ENCODE measurements around the gene SNPH. TPM values are rescaled to one million over a fixed set of nuclear protein-coding genes. Genes with fewer than 3 reads are reported as not detected.

Gene SNPH
- total RNA-seq, 1 donor = 1.3 TPM

- DNase-seq (ENCODE audit: low read depth in 2 of 3, low spot score in 2 of 3) = no peak
Measured at GRCh38 chr20:1263853-1264252, 2.2 kb upstream of the SNPH start.

- DNase-seq (ENCODE audit: low read depth in 2 of 3, low spot score in 2 of 3) = no peak
Measured at GRCh38 chr20:1264727-1265126, 1.4 kb upstream of the SNPH start.

GRCh38 chr20:1265226-1265915 is 723 bp upstream of the SNPH start:
- no peak for DNase-seq (ENCODE audit: low read depth in 2 of 3, low spot score in 2 of 3)

DNA sequence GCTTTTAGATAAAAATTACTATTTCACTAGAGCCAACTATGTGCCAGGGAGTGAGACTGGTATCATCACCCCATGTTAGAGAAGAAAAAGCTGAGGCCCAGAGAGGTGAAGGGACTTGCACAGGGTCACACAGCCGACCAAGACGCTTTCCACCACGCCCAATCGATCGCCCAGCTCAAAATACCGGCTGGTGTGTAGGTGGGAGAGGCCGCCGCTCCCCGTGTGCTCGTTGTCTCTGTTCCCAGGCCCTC is 253 bp upstream of the SNPH start:
- DNase-seq (ENCODE audit: low read depth in 2 of 3, low spot score in 2 of 3) = no peak

GRCh38 chr20:1267161-1267560 is 1.1 kb downstream of the SNPH start:
- no peak for DNase-seq (ENCODE audit: low read depth in 2 of 3, low spot score in 2 of 3)

- no peak for DNase-seq (ENCODE audit: low read depth in 2 of 3, low spot score in 2 of 3)
Measured at GRCh38 chr20:1267809-1268374, 1.8 kb downstream of the SNPH start.

DNA sequence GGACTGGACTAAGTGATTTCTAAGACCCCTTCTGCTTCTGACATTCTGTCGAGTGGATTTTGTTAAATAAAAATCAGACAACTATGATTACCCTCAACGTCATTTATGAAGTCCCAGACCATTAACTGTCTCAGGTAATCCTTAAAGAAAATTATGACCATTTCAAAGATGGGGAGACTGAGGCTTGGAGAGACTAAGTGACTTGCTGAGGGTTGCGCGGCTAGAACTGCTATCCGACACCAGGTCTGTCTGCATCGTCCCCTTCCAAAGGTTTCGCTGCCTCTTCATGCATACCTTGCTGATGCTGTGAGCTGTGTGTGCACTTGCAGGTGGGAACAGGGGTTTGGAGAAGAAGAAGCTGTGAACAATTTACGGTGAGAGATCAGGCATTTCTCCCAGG is 3.1 kb downstream of the SNPH start:
- no peak for DNase-seq (ENCODE audit: low read depth in 2 of 3, low spot score in 2 of 3)

DNA sequence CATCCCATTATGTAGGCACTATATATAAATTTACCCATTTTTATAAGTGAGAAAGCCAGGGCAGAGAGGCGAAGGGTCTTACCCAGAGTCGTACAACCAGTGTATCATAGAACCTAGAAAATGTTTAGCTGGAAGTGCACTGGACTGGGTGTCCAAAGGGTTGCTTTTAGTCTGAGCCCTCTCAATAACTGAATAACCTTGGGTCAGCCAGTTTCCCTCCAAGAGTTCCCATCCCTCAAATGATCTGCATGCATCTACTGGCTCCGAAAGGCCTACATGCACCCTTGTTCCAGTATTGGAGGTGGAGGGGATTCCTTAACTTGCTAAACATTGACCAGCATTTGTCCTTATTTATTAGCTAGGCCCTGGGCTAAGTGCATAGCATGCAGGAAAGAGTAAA is 3.8 kb downstream of the SNPH start:
- DNase-seq (ENCODE audit: low read depth in 2 of 3, low spot score in 2 of 3) = no peak

DNA sequence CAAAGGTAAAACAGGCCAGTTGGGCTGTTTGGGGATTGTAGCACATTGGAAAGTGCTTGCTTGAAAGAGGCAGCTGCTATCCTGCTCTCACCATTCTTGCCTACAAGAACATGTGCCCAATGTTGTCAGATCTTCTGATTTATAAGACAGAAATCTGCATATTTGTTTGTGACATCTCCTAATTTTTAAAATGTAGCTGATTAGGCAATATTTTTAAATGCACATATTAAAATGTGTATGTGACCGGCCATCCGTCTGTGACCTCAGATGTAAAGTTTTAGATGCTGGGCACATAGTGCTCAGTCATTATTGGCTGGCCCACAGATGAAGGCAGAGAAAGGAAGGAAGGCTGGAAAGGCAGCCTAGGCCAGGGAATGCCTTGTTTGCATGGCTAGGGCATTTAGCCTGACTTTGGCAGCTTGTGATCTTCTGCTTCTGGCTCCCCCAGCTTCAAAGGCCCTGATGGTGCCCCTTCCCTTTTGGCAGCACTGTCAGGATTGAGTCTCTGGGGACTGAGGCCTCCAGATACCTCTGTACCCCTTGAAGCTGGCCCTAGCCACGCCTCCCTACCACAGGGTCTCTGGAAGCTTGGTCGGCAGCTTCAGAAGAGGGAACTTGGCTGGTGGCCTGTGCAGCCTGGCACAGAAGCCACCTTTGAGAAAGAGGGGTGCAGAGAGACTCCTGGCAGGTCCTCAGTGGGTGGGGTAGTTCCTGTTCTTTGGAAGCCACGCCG is 6.4 kb downstream of the SNPH start:
- peak in 2 of 3 donors; percentile 35 to 70 for DNase-seq (ENCODE audit: low read depth in 2 of 3, low spot score in 2 of 3)

GRCh38 chr20:1273366-1273765 is 7.3 kb downstream of the SNPH start:
- no peak for DNase-seq (ENCODE audit: low read depth in 2 of 3, low spot score in 2 of 3)

DNA sequence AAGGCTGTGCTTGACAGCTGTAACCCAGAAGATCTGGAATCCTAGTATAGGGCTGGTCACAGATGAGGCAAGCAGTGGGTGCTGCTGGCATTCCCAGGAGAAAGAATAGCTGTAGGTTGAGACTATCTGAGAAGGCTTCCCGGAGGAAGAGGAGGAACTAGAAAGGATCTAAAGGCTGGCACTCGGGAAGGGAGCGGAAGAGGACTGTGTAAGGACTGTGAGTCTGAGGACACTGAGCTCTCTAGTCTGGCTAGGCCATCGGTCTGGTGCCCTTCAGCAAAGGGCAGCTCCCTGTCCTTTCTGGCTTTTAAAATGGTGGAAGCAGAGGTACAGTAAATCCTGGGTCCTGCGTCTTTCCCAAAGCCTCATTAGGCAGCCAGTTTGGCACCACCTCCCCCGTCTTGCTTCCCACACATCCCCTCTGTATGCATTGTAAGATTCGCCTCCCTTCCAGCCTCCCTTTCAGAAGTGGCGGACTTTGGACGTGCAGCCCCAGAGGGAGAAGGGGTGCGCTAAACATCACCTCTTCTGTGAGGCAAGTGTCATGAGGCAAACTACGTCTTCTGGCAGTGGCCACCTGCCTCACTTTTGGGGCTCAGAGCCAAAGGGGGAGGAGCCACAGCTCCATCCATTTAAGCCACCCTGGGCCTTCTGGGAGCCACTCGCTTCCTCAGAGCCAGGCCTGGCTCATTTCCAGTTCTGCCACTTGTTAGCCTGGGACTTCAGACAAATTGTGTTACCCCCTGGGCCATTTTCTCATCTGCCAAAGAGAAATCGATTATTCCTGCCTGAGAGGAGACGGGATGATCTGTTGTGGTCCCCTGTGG is 8.6 kb downstream of the SNPH start:
- DNase-seq (ENCODE audit: low read depth in 2 of 3, low spot score in 2 of 3) = no peak

DNA sequence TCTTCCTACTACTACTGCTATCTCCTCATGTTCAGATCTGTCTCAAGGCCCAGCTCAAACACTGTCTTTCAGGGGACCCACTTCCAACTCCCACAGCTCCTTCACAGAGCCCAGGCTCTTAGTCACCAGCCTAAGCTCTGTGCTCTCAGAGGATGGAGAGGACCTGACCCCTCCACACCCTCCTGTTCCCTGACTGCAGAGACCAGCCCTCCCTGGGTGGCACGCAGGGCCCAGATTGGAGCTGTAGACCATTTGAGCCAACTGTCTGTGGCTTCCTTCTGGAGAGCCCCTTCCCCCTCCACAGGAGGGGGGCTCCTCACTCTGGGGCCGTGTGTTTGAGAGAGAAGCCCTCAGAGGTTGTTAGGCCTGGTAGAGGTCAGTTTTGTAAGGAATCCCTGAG is 9.8 kb downstream of the SNPH start:
- DNase-seq (ENCODE audit: low read depth in 2 of 3, low spot score in 2 of 3) = no peak

GRCh38 chr20:1277529-1278322 is 11.6 kb downstream of the SNPH start:
- no peak for DNase-seq (ENCODE audit: low read depth in 2 of 3, low spot score in 2 of 3)

DNA sequence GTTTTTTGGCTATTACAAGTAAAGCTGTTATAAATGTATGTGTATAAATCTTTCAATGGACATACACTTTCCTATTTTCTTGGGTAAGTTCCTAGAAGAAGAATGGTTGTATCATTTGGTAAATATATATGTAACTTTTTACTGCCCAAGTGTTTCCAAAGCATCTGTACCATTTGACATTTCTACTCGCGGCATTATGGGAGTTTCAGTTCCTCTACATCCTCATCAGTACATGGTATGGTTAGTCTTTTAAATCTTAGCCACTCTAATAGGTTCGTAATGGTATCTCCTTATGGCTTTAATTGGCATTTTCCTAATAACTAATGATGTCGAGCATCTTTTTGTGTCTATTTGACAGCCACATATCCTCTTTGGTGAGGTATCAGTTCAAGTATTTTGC is 12.9 kb downstream of the SNPH start:
- no peak for DNase-seq (ENCODE audit: low read depth in 2 of 3, low spot score in 2 of 3)

GRCh38 chr20:1280195-1281102 is 14.4 kb downstream of the SNPH start:
- no peak for DNase-seq (ENCODE audit: low read depth in 2 of 3, low spot score in 2 of 3)

GRCh38 chr20:1281279-1282057 is 15.4 kb downstream of the SNPH start:
- no peak for DNase-seq (ENCODE audit: low read depth in 2 of 3, low spot score in 2 of 3)

- DNase-seq (ENCODE audit: low read depth in 2 of 3, low spot score in 2 of 3) = no peak
Measured at GRCh38 chr20:1282966-1283365, 16.9 kb downstream of the SNPH start.

GRCh38 chr20:1283522-1284510 is 17.7 kb downstream of the SNPH start:
- no peak for DNase-seq (ENCODE audit: low read depth in 2 of 3, low spot score in 2 of 3)
